Measurements from ENCODE around the gene KHDRBS2.

DNA sequence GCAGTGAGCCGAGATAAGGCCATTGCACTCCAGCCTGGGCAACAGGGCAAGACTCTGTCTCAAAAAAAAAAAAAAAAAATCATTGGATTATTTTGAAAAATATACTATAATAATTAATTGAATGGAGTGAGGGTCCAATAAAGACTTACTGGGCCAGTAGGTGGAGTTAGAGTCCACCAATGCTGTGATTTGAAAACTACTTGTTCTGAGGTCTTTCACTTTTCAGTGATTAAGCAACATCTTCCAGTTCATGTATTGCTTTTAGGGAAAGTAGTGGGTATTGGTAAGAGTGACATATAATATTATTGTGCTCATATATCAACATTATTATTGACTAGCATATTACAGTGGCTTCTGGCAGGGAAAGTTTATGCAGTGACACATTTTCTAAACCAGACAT is 530.3 kb downstream of the KHDRBS2 start:
- TF ChIP-seq CTCF (conservative IDR thresholded peaks at IDR 0.05; ENCODE audit: low read depth in 2 of 2): peak in 1 of 2 experiments; percentile 42; a peak in 3 of 4 replicates
- TF ChIP-seq JUNB (IDR thresholded peaks at IDR 0.05; ENCODE audit: unreplicated experiment): no peak
- no peak for TF ChIP-seq EZH2 (IDR thresholded peaks at IDR 0.05; ENCODE audit: low read depth, unreplicated experiment)
- TF ChIP-seq POLR2AphosphoS5 (IDR thresholded peaks at IDR 0.05; ENCODE audit: low read depth): no peak
- TF ChIP-seq, protein P1, sequence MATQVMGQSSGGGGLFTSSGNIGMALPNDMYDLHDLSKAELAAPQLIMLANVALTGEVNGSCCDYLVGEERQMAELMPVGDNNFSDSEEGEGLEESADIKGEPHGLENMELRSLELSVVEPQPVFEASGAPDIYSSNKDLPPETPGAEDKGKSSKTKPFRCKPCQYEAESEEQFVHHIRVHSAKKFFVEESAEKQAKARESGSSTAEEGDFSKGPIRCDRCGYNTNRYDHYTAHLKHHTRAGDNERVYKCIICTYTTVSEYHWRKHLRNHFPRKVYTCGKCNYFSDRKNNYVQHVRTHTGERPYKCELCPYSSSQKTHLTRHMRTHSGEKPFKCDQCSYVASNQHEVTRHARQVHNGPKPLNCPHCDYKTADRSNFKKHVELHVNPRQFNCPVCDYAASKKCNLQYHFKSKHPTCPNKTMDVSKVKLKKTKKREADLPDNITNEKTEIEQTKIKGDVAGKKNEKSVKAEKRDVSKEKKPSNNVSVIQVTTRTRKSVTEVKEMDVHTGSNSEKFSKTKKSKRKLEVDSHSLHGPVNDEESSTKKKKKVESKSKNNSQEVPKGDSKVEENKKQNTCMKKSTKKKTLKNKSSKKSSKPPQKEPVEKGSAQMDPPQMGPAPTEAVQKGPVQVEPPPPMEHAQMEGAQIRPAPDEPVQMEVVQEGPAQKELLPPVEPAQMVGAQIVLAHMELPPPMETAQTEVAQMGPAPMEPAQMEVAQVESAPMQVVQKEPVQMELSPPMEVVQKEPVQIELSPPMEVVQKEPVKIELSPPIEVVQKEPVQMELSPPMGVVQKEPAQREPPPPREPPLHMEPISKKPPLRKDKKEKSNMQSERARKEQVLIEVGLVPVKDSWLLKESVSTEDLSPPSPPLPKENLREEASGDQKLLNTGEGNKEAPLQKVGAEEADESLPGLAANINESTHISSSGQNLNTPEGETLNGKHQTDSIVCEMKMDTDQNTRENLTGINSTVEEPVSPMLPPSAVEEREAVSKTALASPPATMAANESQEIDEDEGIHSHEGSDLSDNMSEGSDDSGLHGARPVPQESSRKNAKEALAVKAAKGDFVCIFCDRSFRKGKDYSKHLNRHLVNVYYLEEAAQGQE (IDR thresholded peaks at IDR 0.05; ENCODE audit: unreplicated experiment): no peak
- no peak for TF ChIP-seq EZH2phosphoT487 (IDR thresholded peaks at IDR 0.05; ENCODE audit: unreplicated experiment)
- TF ChIP-seq ZNF331 (CRISPR knock-in tag; IDR thresholded peaks at IDR 0.05; ENCODE audit: low read depth): no peak
- TF ChIP-seq NANOG (IDR thresholded peaks at IDR 0.05; ENCODE audit: borderline replicate concordance): no peak
- TF ChIP-seq CREB1 (CRISPR knock-in tag; IDR thresholded peaks at IDR 0.05; ENCODE audit: low read depth): no peak
- no peak for TF ChIP-seq ETS1 (IDR thresholded peaks at IDR 0.05)
- no peak for TF ChIP-seq ZNF114 (CRISPR knock-in tag; IDR thresholded peaks at IDR 0.05)
- TF ChIP-seq STAT1 (IDR thresholded peaks at IDR 0.05; ENCODE audit: unreplicated experiment): no peak

Measured in GM23338 (cell line).